Hematopoietic multipotent progenitor cell treated with erythropoietin and hydrocortisone succinate and interleukin-3 and kit ligand, for 17 days (in vitro differentiated cells): Measurements from ENCODE around the gene ADAMTS12.

Experiments used
- DNase-seq: peaks from one replicate; pipeline ENCODE4 v3.0.0-alpha.2; 2015; ENCODE audit warnings: low spot score

The ADAMTS12 gene

DNA sequence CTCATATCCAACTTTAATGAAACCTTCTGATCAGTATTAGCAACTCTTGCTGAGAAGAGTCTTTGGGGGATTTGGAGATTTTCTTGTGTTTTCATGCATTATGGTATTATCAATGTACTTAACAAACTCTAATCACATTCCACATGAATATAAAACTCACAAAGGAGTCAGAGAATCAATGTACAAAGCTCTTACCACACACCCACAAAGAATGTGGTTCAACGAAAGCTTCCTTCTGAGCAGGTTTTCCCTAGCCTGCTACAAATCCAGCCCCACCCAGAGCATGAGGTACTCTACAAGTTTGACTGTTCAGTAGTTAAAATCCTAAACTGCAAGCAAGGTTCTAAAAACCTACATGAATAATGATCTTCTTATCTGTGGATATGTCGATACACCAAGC, 240.9 kb downstream of the ADAMTS12 start:
- DNase-seq, result no peak

DNA sequence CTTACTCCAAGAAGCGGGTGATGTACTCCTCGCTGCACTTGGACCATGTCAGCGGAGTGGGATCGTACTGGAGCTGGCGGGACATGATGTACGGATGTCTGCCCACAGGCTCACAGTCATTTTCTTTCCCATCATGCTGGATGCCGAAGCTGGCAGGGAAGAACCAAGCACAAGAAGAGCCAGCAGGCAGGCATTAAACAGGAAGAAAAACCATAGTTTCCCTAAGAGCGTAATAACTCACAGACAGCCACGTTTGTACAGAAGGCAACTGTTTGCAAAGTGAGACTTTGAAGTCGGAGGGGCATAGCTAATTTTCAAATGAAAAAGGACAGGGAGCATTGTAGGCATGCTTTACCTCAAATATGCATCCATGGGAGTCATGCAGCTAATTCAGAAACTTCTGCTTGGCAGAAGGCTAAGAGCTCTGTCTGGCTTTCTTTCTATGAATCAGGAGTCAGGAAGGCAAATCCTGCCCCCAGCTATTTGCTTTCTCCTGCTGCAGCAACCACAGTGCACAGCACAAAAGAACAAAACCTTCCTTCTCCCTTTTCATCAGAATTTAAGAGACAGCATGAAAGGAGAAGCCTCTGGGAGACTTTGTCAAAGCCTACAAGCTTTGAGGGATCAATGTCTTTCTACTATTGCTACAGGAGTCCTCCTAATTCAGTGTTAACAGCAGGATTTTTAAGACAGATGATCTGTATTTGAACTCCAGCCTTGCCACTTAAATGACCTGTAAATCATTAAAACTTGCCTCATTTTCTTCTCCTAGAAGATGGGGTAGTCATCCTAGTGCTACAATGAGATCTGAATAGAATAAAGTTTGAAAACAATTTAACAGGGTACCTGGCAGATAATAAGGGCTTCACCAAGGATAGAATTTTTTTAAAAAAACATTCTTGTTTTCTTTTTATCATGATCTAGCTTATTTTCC, 242.0 kb downstream of the ADAMTS12 start:
- no peak for DNase-seq

GRCh38 chr5:33641744-33642505, 249.9 kb downstream of the ADAMTS12 start:
- DNase-seq, result no peak

GRCh38 chr5:33639474-33639873, 252.3 kb downstream of the ADAMTS12 start:
- no peak for DNase-seq

GRCh38 chr5:33637011-33637410, 254.8 kb downstream of the ADAMTS12 start:
- DNase-seq, result no peak

- DNase-seq, result no peak
Measured at GRCh38 chr5:33635582-33635981, 256.2 kb downstream of the ADAMTS12 start.

GRCh38 chr5:33633699-33634098, 258.1 kb downstream of the ADAMTS12 start:
- no peak for DNase-seq

GRCh38 chr5:33631786-33632185, 260.0 kb downstream of the ADAMTS12 start:
- no peak for DNase-seq

DNA sequence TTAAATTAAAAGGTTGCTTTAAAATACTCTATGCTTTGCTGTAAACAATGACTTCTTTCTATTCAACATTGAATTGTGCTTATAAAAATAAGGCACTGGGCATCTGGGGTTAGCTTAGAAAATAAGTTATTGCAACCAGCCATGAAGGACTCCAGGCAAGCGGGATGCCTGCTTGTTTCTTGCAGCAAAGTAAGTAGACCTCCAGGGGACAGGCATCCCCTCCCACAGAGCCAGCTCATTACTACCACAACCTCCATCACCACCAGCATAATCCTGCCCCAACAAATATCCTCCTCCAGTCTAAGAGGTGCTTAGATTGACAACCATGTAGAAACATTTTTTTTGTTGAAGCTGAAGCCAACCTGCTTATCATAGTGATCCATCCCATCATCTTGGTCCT, 260.7 kb downstream of the ADAMTS12 start:
- DNase-seq, result no peak

GRCh38 chr5:33629999-33630398, 261.8 kb downstream of the ADAMTS12 start:
- no peak for DNase-seq

DNA sequence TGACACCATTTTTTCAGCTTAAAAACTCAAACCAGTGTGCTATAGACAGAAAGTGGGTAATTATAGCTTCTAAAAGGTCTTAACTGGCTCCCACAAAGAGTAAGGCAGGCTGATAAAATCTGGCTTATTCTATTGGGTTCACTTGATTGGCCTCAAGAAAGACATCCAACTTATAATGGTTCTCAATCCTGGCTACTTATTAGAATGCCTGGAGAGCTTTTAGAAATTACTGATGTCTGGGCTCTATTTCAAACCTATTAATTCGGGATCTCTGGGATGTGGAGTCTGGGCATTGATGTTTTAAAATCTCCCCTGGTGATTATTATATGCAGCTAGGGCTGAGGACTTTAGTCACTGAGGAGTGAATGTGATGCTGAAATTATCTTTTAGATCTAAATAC, 263.0 kb downstream of the ADAMTS12 start:
- DNase-seq, result no peak

GRCh38 chr5:33621514-33621913, 270.3 kb downstream of the ADAMTS12 start:
- no peak for DNase-seq

DNA sequence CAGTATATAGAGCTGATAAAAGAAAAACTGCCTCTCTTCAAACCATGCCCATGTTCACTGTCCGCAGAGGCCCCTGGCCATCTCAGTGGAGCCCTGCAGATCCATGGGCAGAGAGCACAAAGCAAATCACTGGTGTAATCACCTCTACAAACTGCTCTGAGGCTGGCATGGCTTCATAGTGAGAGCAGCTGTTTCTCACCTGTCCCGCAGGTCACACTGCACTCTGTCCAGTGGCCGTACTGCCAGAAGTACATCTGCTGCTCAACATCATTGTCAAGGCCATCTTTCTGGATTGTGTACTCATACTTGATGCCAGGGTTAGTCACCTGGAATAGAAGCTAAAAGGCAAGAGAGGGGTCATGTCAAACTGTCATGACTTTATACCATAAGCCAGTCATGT, 277.8 kb downstream of the ADAMTS12 start:
- DNase-seq, result no peak

DNA sequence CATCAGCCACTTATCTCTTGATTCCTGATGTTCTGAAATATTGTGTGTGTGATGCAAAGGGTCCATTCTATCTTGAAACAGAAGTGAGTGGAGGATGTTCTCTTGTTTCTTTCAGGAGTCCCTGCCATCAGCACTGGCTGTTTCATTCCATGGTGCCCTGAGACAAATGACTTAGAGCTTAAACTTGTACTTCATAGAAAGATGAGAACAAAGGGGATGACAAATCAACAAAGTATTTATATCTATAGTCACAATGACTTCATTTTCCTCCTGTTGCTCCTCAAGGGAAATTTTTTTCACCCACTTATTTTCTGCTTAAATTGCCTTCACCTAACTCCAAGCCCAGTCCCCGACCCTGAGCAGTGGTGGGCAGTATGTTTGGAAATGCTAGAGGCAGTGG, 279.4 kb downstream of the ADAMTS12 start:
- no peak for DNase-seq

GRCh38 chr5:33611877-33612276, 279.9 kb downstream of the ADAMTS12 start:
- no peak for DNase-seq

- DNase-seq, result no peak
Measured at GRCh38 chr5:33608344-33609041, 283.3 kb downstream of the ADAMTS12 start.

DNA sequence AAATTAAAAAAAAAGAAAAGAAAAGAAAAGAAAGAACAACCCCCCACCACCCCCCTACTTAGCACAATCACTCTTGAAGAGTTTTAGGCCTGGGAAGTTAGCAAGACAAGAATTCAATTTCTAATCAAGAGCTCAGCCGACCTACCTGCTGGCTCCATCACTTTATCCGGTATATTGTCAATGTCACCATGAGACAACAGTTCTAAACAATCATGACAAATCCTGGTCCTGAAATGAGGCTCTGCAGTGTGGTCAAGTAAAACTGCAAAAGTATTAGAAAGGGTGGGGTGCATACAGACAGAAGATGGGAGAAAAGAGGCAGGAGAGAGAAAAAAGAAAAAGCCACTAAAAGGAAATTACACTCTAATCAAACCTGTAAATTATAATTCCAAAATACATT, 287.3 kb downstream of the ADAMTS12 start:
- no peak for DNase-seq

GRCh38 chr5:33601881-33602280, 289.9 kb downstream of the ADAMTS12 start:
- no peak for DNase-seq

DNA sequence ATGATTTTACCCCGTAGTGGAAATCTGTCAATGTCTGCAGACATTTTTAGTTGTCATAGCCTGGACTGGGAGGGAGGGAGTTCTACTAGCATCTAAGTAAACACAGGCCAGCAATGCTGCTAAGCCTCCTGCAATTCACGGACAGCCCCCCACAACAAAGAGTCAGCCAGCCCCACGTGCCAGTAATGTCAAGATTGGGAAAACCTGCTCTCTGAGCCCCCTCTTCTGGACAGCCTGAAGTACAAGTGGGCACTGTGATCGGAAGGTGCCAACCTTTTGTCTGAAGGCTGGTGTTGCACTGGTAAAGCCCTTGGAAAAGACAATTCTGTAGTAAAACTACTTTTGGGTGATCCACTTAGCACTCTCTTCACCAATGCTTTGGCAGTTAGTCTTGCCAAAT, 296.5 kb downstream of the ADAMTS12 start:
- no peak for DNase-seq

GRCh38 chr5:33594006-33594405, 297.8 kb downstream of the ADAMTS12 start:
- DNase-seq, result no peak

- DNase-seq, result no peak
Measured at GRCh38 chr5:33592245-33592644, 299.5 kb downstream of the ADAMTS12 start.

GRCh38 chr5:33588654-33589372, 303.0 kb downstream of the ADAMTS12 start:
- peak; percentile 8 for DNase-seq
